K562 (cell line): ENCODE results near the gene GLP1R. TPM values are rescaled to one million over a fixed set of nuclear protein-coding genes. Genes with fewer than 3 reads are reported as not detected.

Experiments used
- ATAC-seq: fragments of 200-7000 bp; cut with Tn5 transposase; 3 replicates; pipeline ENCODE4 v1.9.1; 2020; ENCODE audit warnings: moderate library complexity
- BruUV-seq: library from RNA; stranded (reverse); fragments of 400-500 nt; replicated peaks from 2 replicates; lab custom pipeline; 2021; lab: Mats Ljungman, UMichigan
- CTCF ChIA-PET: fragments of 300-600 bp; formaldehyde crosslinking; extraction: SDS; loops from one replicate; lab custom pipeline; 2021; ENCODE audit warnings: low intra/inter-chr PET ratio; lab: Yijun Ruan, JAX
- POLR2A ChIA-PET: fragments of 300-600, 350-650 bp; sonication (Branson Sonifier 250); formaldehyde crosslinking; extraction: SDS; loops from one replicate; lab custom pipeline; 2021; ENCODE audit warnings: antibody characterized with exemption, inconsistent platforms; lab: Yijun Ruan, JAX
- DNase-seq, 4 experiments: peaks; one replicate each; pipeline versions ENCODE4 v3.0.0 to v3.0.0-alpha.2; 2011 to 2018; ENCODE audit warnings: low spot score in 3 of 4, mixed read lengths in 3 of 4; ENCODE audit errors: extremely low read depth in 1 of 4
- FAIRE-seq: peaks from 2 replicates; lab custom pipeline; 2011; peaks lifted over from hg19 to GRCh38; lab: Jason Lieb, UNC
- H2AFZ ChIP-seq: 2 replicates; pipeline ENCODE4 v1.6.0; 2011; ENCODE audit warnings: low read depth, low read length, control low read depth, inconsistent platforms
- H3K27ac ChIP-seq: fragments of 200-600 bp; 3 replicates; pipeline ENCODE4 v1.8.0; 2011; ENCODE audit warnings: low read depth, mild to moderate bottlenecking, control low read depth, inconsistent platforms, low read length, moderate library complexity, mixed read lengths; ENCODE audit errors: extremely low read depth
- H3K27me3 ChIP-seq, 2 experiments: fragments of 300-600 bp in 1 of 2; 2 replicates in 1 of 2; 3 replicates in 1 of 2; pipeline versions ENCODE4 v1.6.0 to v1.8.0; 2011; ENCODE audit warnings: inconsistent platforms in 2 of 2, low read length in 2 of 2, mild to moderate bottlenecking in 1 of 2, mixed read lengths in 1 of 2, moderate library complexity in 1 of 2; ENCODE audit not compliant: control insufficient read depth in 2 of 2, insufficient read depth in 2 of 2
- H3K36me3 ChIP-seq: fragments of 300-600 bp; 3 replicates; pipeline ENCODE4 v1.8.0; 2011; ENCODE audit warnings: mild to moderate bottlenecking, low read length, inconsistent platforms; ENCODE audit not compliant: control insufficient read depth, insufficient read depth
- H3K4me1 ChIP-seq, 2 experiments: fragments of 200-600 bp in 1 of 2; replicated peaks in 1 of 2; 2 replicates in 1 of 2; 3 replicates in 1 of 2; pipeline versions ENCODE4 v1.5.1 to v1.8.0; 2011; ENCODE audit warnings: inconsistent platforms in 2 of 2, low read length in 2 of 2, mild to moderate bottlenecking in 1 of 2, mixed read lengths in 1 of 2, moderate library complexity in 1 of 2; ENCODE audit not compliant: control insufficient read depth in 2 of 2, insufficient read depth in 2 of 2
- H3K4me2 ChIP-seq: 2 replicates; pipeline ENCODE4 v1.6.1; 2011; ENCODE audit warnings: low read length, control low read depth, inconsistent platforms, mixed read lengths; ENCODE audit not compliant: insufficient read depth
- H3K4me3 ChIP-seq: fragments of 200-600 bp; sonication (generic), shearing (Covaris generic); 2 replicates; pipeline ENCODE4 v1.5.1; 2016; ENCODE audit warnings: control low read depth, inconsistent platforms
- H3K79me2 ChIP-seq: fragments of 200-600 bp; 3 replicates; pipeline ENCODE4 v1.8.0; 2011; ENCODE audit warnings: low read length, inconsistent platforms; ENCODE audit not compliant: control insufficient read depth, insufficient read depth
- H3K9ac ChIP-seq, 2 experiments: 2 replicates each; pipeline versions ENCODE4 v1.6.0 to v1.6.1; 2011; ENCODE audit warnings: low read depth in 2 of 2, low read length in 2 of 2, control low read depth in 1 of 2, inconsistent platforms in 1 of 2, mild to moderate bottlenecking in 1 of 2, mixed read lengths in 1 of 2; ENCODE audit not compliant: insufficient read depth in 1 of 2
- H3K9me1 ChIP-seq: one replicate; pipeline ENCODE4 v1.6.0; 2011; ENCODE audit warnings: inconsistent platforms, mild to moderate bottlenecking, low read length, moderate library complexity; ENCODE audit not compliant: control insufficient read depth, insufficient read depth
- H3K9me3 ChIP-seq: replicated peaks from 2 replicates; pipeline ENCODE4 v1.5.1; 2011; ENCODE audit warnings: low read depth, low read length, inconsistent platforms; ENCODE audit not compliant: control insufficient read depth, insufficient read depth
- H4K20me1 ChIP-seq: replicated peaks from 2 replicates; pipeline ENCODE4 v1.6.1; 2011; ENCODE audit warnings: low read length, inconsistent platforms, mixed read lengths; ENCODE audit not compliant: control insufficient read depth, insufficient read depth
- ATF7 ChIP-seq: fragments of 450-650 bp; IDR thresholded peaks from 2 replicates; pipeline ENCODE4 v1.7.1; 2014; ENCODE audit warnings: mild to moderate bottlenecking, moderate library complexity
- BMI1 ChIP-seq: fragments of 150-350 bp; IDR thresholded peaks from 2 replicates; pipeline ENCODE4 v1.6.1; 2014; ENCODE audit warnings: low read length
- GABPB1 ChIP-seq: sonication (generic); formaldehyde crosslinking; IDR thresholded peaks from 2 replicates; pipeline ENCODE4 v1.8.0; 2022; ENCODE audit warnings: mild to moderate bottlenecking, missing genetic modification reagents
- HIVEP1 ChIP-seq: fragments of 250-450 bp; sonication (Bioruptor Pico); IDR thresholded peaks from 2 replicates; pipeline ENCODE4 v1.4.0; 2020; ENCODE audit warnings: mild to moderate bottlenecking
- LARP7 ChIP-seq: fragments of 450-650 bp; IDR thresholded peaks from 2 replicates; pipeline ENCODE4 v1.6.1; 2016
- NFATC3 ChIP-seq: fragments of 450-650 bp; IDR thresholded peaks from 2 replicates; pipeline ENCODE4 v1.6.1; 2017; ENCODE audit warnings: mild to moderate bottlenecking
- NR4A1 ChIP-seq, 2 experiments: fragments of 250-450 bp in 1 of 2; fragments of 450-650 bp in 1 of 2; sonication (Bioruptor Pico) in 1 of 2; IDR thresholded peaks; 2 replicates each; pipeline versions ENCODE4 v1.4.0 to v1.6.1; 2016 to 2020; ENCODE audit warnings: mild to moderate bottlenecking in 2 of 2, missing compliant biosample characterization in 1 of 2, missing genetic modification characterization in 1 of 2, moderate library complexity in 1 of 2
- PTRF ChIP-seq: fragments of 450-650 bp; IDR thresholded peaks from 2 replicates; pipeline ENCODE4 v1.6.1; 2016; ENCODE audit warnings: mild to moderate bottlenecking, missing genetic modification characterization, missing compliant biosample characterization
- SIN3B ChIP-seq: fragments of 450-650 bp; IDR thresholded peaks from 2 replicates; pipeline ENCODE4 v1.6.1; 2017; ENCODE audit warnings: low read depth, mild to moderate bottlenecking, moderate library complexity
- TAF1 ChIP-seq: IDR thresholded peaks from 2 replicates; pipeline ENCODE4 v1.6.1; 2011; ENCODE audit warnings: mild to moderate bottlenecking, low read length, moderate library complexity; ENCODE audit not compliant: insufficient read depth, control insufficient read depth, severe bottlenecking; ENCODE audit errors: extremely low read depth
- TAF7 ChIP-seq: fragments of 450-650 bp; IDR thresholded peaks from 2 replicates; pipeline ENCODE4 v1.6.1; 2016; ENCODE audit warnings: missing genetic modification characterization, missing compliant biosample characterization
- TEAD4 ChIP-seq, 2 experiments: sonication (generic) in 1 of 2; formaldehyde crosslinking in 1 of 2; IDR thresholded peaks; 2 replicates each; pipeline versions ENCODE4 v1.6.1 to v1.8.0; 2012 to 2022; ENCODE audit warnings: borderline replicate concordance in 1 of 2, inconsistent platforms in 1 of 2, low read length in 1 of 2, mild to moderate bottlenecking in 1 of 2, missing genetic modification reagents in 1 of 2
- ZNF146 ChIP-seq: IDR thresholded peaks from one replicate; pipeline ENCODE4 v1.6.1; 2018; ENCODE audit warnings: missing compliant biosample characterization; ENCODE audit not compliant: unreplicated experiment
- ZNF518B ChIP-seq: fragments of 250-450 bp; sonication (Bioruptor Pico); IDR thresholded peaks from 2 replicates; pipeline ENCODE4 v1.5.0; 2021; ENCODE audit warnings: mild to moderate bottlenecking, moderate library complexity
- WGBS: fragments of 100-300 bp; shearing (Covaris generic); methylation state at CpG from one replicate; pipeline ENCODE4 v1.1.6; 2016; ENCODE audit warnings: low coverage, mixed read lengths; ENCODE audit not compliant: insufficient coverage; ENCODE audit errors: missing lambda C conversion rate; 5-methylcytosine and 5-hydroxymethylcytosine counted together
- in situ Hi-C: fragments of 300-500 bp; cut with MboI; formaldehyde crosslinking; loops from 4 replicates; pipeline ENCODE4 v1.15.0; 2018; ENCODE audit warnings: inconsistent platforms, mixed read lengths
- intact Hi-C: fragments of 100-400 bp; cut with micrococcal nuclease; formaldehyde crosslinking; loops from 2 replicates; pipeline ENCODE4 v1.14.2; 2022
- polyA plus RNA-seq, 8 experiments: library from polyadenylated mRNA; depleted of rRNA in 4 of 8; stranded (reverse) in 5 of 8; unstranded in 3 of 8; fragments of >200 nt; fragmentation: Nextera tagmentation in 2 of 8; fragmentation: Illumina TruSeq in 1 of 8; extraction: Ambion mirVana in 2 of 8; extraction: Trizol in 1 of 8; gene quantifications; 2 replicates each; pipeline versions ENCODE4 v1.2.1 to v1.2.3, GENCODE V29; 2011 to 2014; ENCODE audit warnings: inconsistent platforms in 1 of 8, missing spikeins in 1 of 8
- total RNA-seq, 7 experiments: library from RNA; depleted of rRNA in 6 of 7; stranded (reverse); fragments of >200 nt in 6 of 7; fragmentation: Illumina TruSeq in 2 of 7; extraction: Trizol in 2 of 7; gene quantifications; 2 replicates each; pipeline versions ENCODE4 v1.2.1 to v1.2.3, GENCODE V29; 2011 to 2021; ENCODE audit warnings: low replicate concordance in 1 of 7

GLP1R gene
- total and polyA plus RNA-seq, 9 of the 15 experiments (the other 6 are each of a cell fraction or from before 2014, with no cell fraction given) = not detected

- Histone ChIP-seq H3K9ac (no peak overlapping the region), H3K79me2 (no peaks in the 10 kb centered on the region), H3K27ac (no peak overlapping the region), H3K4me1 (no peaks in the 10 kb centered on the region), H3K4me3 (no peak overlapping the region), H3K9me1 (no peaks in the 10 kb centered on the region), H3K9me3 (no peaks in the 10 kb centered on the region), H2AFZ (no peak overlapping the region), H3K36me3 (no peaks in the 10 kb centered on the region), H4K20me1 (peaks cover 4% of the 10 kb centered on the region; the same call in 1 of the 2 replicates), H3K4me2 (no peak overlapping the region), H3K27me3 (peaks cover 24 to 75% of the 10 kb centered on the region in 2 experiments; a peak in 4 of 5 replicates)
- BruUV-seq = no TSS peak
- in situ Hi-C loops = no loop called here
- 1% methylated on average over 9 of the region's 9 CpGs for WGBS
- no peak for ATAC-seq
- no peak for DNase-seq
- FAIRE-seq = no peak
- ChIA-PET POLR2A (no interaction called here), CTCF (no interaction called here)
- intact Hi-C loops = no loop called here
- TF ChIP-seq PTRF (tag) (no peak), GABPB1 (CRISPR knock-in tag) (no peak), SIN3B (no peak), NFATC3 (no peak), TAF7 (tag) (no peak), ATF7 (no peak), ZNF146 (CRISPR knock-in tag) (no peak), ZNF518B (CRISPR knock-in tag) (no peak), LARP7 (no peak), TAF1 (no peak), BMI1 (no peak), TEAD4 (IDR thresholded peaks at IDR 0.05; ENCODE audit: low read length) (no peak), TEAD4 (CRISPR knock-in tag; IDR thresholded peaks at IDR 0.05; ENCODE audit: borderline replicate concordance) (no peak), HIVEP1 (CRISPR knock-in tag) (no peak), NR4A1 (CRISPR knock-in tag; IDR thresholded peaks at IDR 0.05) (no peak), NR4A1 (tag; IDR thresholded peaks at IDR 0.05) (no peak)
Observed at GRCh38 chr6:39076623-39077535, 28.3 kb downstream of the GLP1R start.
